HT1080 (cell line): ENCODE measurements around the gene IL17F. TPM values are rescaled to one million over a fixed set of nuclear protein-coding genes. Genes with fewer than 3 reads are reported as not detected.

Experiments
- DNase-seq: peaks from one replicate; pipeline ENCODE4 v3.0.0-alpha.2; 2015; ENCODE audit warnings: low read depth
- total RNA-seq: library from RNA; depleted of rRNA; stranded (reverse); fragments of >200 nt; shearing (Covaris generic); gene quantifications from 2 replicates; pipeline ENCODE4 v1.2.3, GENCODE V29; 2014

The IL17F gene
- total RNA-seq, 1 experiment from 2014 or later = not detected

DNA sequence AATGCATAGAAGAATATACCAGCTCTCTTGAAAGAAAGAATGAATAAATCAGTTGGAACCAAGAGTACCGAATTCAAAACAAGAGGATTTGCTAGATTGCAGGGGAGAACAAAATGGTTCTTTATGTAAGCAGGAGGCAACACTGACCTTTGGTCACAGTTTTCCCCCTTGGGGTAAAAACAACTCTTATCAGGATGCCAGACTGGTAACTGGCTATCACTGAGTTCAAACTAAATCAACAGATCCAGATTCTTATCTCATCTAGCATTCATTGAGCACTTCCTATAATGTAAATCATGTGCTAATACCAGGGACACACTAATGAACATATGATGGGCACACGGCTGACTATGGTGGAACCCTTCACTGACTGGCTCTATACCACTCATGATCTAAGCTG, 4.8 kb upstream of the IL17F start:
- DNase-seq = no peak

DNA sequence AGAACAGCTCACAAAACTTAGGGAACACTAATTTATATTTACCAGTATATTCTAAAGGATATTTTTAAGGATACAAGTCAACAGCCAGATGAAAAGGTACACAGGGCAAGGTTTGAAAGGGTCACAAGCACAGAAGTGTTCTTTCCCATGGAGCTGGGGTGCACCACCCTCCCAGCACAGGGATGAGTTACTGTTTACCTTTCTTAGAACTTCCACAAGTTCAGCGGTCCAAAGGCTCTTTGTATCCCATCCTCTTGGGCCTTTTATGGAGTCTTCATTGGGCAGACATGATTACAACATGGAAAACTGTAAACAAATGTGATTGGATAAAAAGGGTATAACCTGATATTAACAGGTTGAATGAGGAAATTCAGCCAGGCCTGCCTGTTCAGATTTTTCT, 1.1 kb upstream of the IL17F start:
- DNase-seq = no peak

DNA sequence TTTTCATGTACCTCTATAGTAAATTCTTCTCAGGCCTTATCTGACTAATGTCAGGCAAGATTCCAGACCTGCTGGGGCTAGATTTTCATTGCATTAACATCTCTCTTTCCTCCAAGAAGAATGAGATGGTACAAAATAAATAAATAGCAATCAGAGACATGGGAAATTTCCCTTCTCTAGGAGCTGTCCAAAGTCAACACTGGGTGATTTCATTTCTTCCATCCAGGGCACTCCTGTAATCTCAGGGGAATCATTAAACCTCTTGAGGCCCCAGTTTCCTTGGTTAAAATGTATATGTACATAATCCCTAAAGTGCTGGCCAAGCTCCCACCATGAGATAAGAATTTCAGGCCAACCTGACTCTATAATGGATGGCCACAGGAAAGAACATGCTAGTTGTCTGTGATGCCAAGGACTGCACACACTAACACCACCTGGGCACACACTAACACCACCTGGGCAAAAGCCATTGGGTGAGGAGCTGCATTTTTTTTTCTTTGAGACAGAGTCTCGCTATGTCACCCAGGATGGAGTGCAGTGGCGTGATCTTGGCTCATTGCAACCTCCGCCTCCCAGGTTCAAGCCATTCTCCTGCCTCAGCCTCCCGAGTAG, 912 bp downstream of the IL17F start:
- DNase-seq = no peak

DNA sequence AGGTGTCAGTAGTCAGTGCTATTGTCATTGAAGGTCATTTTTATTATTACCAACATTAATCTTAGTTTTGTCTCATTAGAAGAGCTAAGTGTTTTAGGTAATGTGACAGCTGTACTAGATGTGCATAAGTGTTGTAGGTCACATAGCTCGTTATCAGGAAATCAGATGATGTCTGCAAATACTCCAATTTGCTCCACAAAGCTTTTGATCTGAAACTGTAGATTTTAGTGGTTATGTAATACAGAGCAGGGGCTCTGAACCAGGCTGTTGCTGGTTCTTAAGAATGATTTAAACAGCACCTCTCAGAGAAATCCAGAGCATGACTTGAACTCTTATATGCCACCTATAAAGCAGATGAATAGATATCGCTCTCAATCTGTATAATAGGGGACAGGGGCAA, 2.5 kb downstream of the IL17F start:
- no peak for DNase-seq

DNA sequence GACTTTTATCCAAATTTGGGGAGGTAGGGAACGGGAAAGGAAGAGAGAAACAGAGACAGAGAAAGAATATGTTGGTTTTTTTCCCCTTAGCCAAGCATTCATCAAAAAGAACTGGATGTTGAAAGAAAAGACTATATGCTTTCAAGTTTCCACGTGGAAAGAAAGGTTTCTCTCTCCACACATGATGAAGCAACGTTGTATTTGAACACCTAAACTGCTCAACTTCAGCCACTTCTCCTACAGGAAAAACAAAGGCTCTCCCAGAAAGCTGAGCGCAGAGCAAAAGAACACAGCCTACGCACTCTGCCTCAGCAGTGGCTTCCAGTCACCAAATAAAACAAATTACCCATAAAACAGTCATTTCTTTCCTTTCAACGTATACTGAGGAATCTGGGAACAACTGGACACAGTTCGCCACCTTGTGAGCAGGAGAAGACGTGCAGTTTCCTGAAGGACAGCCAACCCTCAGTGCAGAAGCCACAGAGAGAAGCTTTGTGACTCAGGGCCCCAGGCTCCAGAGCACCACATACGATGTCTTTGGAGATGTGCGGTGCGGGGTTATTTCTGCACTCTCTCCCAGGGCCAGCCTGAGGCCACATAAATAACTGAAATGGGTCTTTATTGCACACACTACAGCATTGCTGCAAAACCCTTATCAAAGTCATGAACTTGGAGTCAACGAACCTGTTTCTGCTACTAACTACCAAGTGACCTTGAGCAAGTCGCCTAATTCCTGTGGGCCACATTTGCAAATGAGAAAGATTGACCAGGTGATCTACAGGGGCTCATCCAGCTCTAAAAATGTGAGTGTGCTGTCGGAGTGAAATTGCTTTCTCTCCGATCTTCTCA, 10.1 kb downstream of the IL17F start:
- peak; percentile 83 for DNase-seq

DNA sequence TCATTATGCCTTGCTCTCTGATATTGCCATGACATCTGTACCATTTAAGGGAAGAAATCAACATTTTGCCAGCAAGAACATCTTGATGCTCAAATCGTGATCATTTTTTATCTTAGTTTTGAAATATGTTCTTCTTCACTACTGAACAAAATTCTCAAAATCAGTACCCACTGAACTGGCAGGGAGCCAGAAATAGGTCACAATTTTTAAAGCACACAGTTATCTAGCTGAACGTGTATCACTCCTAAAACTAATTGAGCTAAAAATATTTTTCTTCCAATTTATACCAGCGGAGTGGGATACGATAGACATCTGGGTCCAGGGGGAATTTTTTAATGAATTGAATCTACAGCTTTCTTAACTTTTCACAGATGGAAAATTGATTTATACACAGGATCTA, 11.3 kb downstream of the IL17F start:
- no peak for DNase-seq

DNA sequence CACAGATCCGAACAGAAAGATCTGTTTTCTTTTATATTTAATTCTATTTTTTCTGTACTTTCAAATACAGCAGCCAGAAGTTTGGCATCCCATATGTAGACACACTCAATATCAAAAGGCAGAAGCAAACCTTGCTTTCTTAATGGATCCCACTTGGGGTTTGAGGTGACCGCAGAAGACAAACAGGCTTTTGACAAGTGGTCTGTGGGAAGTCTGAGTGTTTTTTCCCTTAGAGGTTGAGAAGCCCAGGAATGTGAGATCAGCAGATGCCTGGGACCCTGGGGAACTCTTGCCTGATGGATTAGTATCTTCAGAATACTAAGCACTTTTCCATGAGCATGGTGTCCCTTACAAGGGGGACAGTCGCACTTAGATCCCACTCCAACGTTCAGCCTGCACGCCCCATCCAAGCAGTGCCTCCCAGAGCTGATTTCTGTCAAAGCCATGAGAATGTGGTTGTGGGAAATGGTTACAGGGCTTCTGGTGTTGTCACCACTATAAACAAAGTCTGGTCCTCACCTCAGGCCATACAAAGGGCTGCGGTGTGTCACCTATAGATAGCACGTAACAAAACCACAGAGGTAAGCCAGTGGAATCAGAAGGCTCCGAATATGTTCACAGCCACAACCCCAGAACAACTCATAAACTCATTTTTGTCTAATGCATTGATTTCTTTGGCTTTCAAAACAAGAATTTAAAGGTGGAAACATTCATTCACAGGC, 12.7 kb downstream of the IL17F start:
- DNase-seq = peak; percentile 6

DNA sequence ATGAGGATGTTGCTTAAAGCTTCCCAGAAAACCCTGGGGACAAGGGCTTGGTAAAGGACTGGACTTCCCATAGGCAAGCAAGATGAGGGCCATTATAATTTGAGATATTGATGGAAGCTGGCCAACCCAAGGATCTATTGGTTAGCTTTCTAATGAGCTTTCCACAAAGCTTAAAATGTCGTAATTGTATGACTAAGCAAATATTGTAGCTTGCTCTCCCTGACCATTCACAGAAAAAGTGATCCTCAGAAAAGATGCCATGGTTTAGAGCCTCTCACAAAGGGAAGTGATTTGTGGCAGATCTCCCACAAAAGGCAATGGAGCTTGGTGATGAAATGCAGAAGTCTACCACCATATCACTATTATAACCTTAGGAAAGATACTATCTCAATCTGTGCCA, 13.6 kb downstream of the IL17F start:
- DNase-seq = no peak

DNA sequence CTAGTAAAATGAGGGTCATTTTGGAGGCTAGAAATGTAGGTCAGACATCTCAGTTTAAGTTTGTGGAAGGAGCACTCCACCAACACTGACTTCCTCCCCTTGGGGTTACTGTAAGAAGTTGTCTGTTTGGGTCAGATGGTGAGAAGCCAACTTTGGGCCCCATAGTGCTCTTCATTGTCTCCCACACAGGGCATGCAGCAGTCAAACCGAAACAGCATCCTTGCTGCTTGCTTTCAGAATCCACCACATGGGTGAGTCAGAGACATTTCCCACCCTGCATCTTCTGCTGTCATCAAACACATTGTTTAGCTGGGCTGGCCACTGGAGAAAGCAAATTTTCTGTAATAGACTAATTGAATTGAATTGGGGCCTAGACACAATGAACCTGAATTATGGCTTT, 16.8 kb downstream of the IL17F start:
- DNase-seq = peak; percentile 15

DNA sequence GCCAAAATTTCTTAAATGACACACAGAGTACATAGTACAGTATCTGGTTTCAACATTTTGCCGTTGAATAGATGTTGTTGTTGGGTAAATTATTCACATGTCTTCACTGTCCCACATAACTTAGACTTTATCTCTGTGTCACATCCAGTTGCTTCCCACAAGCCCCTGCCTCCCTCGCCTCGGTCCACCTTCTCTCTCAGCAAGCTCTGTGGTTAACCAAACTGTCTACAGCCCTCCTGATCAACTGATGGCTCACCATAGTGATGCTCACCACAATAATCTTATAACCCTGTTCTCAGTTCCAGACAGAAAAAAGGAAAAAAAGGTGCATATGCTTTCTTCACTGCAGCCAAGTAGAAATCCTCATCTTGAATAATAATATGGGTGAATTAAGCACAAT, 23.0 kb downstream of the IL17F start:
- DNase-seq = peak; percentile 48

DNA sequence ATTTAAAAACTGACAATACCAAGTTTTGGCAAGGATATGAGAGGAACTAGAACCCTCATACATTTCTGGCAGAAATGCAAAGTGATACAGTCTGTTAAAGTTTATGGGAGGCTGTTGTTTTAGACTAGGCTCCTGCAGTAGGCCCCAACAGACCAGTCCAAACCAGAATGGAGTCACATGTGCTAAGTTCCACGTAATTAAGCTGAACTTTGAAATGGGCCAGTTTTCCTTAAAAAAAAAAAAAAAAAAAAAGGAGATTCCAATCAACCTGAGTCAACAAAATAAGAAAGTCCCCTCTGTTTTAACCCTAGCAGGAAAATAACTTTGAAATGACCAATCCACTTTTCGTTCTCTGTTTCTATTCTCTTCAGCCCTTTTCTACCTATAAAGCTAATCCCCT, 26.5 kb downstream of the IL17F start:
- DNase-seq = peak; percentile 25

DNA sequence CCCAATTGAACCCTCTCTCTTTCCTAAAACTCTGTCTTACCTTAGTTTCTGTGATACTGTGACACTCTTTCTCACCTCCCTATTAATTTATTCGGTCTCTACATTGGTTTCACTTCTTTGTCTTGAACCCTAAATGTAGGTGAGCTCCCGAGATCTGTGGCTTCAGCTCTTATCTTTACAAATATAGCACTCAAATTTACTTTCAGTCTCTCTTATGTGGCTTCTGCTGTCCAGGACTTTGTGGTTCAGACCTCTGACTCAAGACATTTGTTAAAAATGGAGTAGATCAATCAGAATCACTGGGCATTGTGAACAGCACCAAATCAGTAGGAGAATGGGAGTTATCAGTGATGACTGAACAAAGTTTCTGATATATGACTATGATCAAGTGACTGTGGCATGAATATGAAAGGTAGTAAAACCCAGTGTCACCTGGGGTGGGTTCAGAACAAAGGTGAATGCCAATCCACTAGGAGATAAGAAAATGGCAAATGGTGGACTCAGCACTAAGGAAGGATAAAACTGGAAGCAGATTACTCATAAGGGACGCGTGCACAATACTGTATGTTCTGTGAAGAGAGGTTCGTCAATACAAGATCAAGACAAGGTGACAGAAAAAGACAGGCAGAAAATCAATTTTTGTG, 27.2 kb downstream of the IL17F start:
- no peak for DNase-seq

DNA sequence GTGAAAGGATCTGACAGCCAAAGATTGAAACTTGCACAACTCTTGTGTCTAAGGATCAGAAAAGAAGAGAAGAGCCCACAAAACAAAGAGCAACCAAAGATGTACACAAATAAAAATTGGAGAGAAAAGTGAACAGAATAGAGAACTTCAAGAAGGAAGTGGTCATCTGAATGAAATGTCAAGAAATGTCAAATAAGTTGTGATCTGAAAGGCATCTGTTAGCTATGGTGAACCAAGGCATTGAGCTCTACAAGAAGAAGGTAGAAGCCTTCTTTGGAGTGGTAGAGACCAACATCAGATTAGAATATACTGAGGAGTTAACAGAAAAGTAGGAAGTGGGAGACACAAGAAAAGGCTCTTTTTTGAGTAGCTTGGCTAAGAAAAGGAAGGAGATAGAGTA, 28.5 kb downstream of the IL17F start:
- DNase-seq = no peak

DNA sequence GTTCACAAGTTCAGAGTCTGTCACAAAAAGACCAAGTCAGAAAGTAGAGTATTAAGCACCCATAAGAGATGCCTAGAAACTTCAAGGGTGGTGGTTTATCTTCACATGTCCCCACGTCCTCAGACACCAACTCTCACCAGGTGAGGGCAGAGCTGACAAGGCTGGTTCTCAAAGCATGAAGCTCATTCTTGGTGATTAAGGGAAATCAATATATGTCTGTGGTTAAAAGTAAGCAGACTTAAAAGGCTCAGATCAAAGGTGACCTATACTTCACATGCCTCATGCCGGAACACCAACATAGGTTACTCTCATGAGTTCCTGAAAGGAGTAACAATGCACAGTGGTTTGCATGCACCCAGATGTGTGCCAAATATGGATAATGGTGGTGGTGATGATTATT, 31.2 kb downstream of the IL17F start:
- DNase-seq = no peak

DNA sequence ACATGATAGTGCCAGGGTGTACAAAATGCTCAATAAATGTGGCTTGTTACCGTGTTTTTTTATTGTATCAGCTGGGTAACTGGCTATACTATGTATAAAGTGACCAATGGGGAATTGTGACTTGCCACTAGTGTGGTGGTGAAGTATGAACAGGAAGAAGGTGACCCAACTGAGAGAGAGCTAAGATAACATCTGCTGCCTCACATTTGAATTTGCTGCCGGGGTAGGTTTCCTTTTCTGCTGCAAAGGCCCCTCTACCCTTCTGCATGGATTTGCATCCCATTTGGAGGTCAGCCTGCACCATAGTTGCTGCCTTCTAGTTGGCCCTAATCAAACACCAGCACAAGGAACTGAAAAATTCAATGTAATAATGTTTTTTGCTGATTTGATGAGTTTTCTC, 34.1 kb downstream of the IL17F start:
- no peak for DNase-seq

DNA sequence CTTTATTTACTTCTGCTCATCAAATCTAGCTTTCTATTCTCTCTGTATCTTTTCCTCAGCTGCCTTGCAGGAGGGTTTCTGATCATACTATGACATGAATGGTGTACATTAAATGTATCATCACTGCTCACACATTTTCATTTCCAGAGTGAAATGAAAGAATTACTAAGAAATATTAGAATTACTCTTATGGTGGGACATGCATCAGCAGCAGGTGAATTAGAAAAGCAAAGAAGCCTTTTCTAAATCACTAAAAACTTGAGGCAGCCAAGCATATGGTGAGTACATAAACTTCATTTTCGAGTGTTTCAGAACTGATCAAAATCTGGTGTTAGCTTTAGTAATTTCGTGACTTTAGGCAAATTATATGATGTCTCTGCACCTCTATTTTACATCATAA, 34.5 kb downstream of the IL17F start:
- DNase-seq = no peak

DNA sequence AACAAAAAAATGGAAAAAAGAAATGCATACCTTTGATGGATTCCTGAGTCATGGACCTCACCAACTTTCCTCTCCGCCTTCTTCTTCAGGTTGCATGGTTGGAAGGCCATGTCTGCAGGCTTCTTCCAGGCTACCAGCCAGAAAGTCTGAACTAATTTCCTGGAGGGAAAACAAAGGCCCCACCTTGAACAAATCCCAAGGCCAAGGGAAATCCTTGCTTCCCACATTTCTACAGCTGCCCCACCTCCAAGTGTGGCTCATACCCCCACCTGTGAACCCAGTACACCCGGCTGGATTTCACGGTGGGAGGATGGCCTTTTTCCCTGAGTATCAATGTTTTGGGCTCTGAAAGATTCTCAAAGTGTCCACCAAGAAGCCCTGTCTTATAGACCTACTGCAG, 35.7 kb downstream of the IL17F start:
- no peak for DNase-seq

DNA sequence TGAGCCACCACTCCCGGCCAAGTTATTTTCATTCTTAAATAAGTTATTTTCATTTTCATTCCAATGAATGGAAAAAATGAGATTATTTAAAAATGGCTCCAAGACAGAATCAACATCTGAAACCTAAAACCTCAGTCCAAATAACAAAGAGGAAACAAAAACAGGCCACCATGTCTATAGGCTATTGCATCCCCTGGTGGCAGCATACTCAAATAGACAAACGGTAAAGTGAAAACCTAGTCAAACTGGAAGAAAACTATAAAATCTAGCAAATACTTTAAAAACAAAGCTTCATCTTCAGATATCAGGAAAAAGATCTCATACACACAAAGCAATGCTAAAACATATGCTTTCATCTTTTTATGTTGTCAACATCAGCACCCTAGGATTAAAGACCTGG, 37.2 kb downstream of the IL17F start:
- DNase-seq = no peak

DNA sequence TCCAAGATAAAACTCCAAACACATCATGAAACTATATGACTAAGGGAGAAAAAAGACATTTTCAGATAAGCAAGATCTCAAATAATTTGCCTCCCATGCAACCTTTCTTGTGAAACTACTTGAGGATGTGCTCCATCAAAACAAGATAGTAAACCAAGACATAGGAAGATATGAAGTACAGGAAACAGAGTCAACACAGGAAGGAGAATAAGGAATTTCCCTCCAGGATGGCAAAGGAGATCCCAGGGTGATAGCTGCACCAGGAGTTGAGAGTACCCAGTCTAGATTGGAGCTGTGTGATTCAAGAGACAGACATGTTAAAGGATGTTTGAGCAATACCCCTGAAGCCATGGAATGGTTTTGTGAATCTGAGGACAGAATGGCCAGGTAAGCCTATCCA, 42.8 kb downstream of the IL17F start:
- DNase-seq = no peak

DNA sequence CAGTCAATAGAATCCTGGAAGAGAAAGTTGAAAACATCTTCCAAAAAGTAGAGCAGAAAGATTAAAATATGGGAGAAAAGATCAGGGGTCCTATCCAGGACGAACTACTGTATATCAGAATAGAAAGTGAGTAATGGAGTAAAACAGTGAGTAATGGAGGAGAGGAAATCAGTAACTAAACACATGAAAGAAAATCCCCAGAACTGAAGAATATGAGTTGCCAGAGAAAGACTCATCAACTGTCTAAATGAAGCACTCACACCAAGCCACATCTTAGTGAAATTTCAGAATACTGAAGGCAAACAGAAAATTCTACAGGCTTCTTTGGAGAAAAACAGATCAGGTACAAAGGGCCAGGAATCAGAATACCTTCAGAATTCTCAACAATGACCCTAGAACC, 43.3 kb downstream of the IL17F start:
- peak; percentile 47 for DNase-seq

DNA sequence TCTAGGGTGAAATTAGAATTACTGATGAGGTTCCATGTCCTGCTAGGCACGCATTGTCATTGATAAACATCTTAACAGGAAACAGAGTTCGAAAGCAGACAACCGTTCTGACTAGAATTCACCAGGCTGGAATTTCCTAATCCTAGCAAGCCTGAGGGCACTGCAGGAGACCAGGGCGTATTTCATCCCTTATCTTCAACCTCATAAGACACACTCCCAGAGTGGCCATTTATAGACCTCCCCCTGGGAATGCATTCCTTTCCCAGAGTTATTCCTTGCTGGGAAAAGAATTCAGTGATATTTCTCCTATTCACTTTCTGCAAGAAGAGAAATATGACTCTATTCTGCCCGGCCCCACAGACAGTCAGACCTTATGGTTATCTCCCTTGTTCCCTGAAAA, 44.2 kb downstream of the IL17F start:
- peak; percentile 4 for DNase-seq

DNA sequence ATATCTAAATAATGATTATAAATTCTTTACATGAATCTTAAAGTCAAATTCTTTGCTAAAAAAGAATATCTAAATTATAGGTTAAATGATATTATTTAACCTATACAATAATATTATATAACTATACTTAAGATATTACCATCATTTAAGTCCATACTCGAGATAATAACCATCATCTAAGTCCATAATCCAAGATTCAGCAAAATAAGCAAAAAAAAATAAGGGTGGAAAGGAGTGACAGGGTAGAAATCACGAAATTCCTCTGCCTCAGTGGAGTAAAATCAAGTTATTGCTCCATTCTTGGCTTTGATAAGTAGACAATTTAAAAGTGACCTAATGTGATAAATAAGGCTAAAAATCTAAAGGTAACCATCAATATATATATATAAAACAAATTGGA, 48.4 kb downstream of the IL17F start:
- DNase-seq = no peak
